Endothelial cell of umbilical vein (primary cell): ENCODE measurements around the gene HNMT. TPM values are rescaled to one million over a fixed set of nuclear protein-coding genes. Genes with fewer than 3 reads are reported as not detected.

Experiments
- BruUV-seq: library from RNA; stranded (reverse); fragments of 400-500 nt; replicated peaks from 2 replicates; lab custom pipeline; 2021; lab: Mats Ljungman, UMichigan
- CTCF ChIA-PET: fragments of 300-600, 350-600 bp; sonication (Branson Sonifier 250); formaldehyde crosslinking; loops from one replicate; lab custom pipeline; 2021; ENCODE audit warnings: antibody characterized with exemption, inconsistent platforms; lab: Charles Lee
- POLR2A ChIA-PET: fragments of 300-600, 350-600 bp; sonication (Branson Sonifier 250); formaldehyde crosslinking; loops from one replicate; lab custom pipeline; 2021; ENCODE audit warnings: antibody characterized with exemption, inconsistent platforms; lab: Charles Lee
- DNase-seq: peaks from one replicate; pipeline ENCODE4 v3.0.0-alpha.2; 2011; ENCODE audit warnings: low read depth, low spot score
- FAIRE-seq: peaks from 2 replicates; lab custom pipeline; 2011; peaks lifted over from hg19 to GRCh38; lab: Jason Lieb, UNC
- H2AFZ ChIP-seq: 2 replicates; pipeline ENCODE4 v1.6.0; 2012; ENCODE audit warnings: low read depth, low read length, control low read depth, inconsistent platforms
- H3K27ac ChIP-seq: 2 replicates; pipeline ENCODE4 v1.5.1; 2011; ENCODE audit warnings: low read depth, mild to moderate bottlenecking, control low read depth, low read length, moderate library complexity; ENCODE audit not compliant: insufficient read depth
- H3K27me3 ChIP-seq, 2 experiments: 2 replicates each; pipeline versions ENCODE4 v1.6.0 to v1.6.1; 2011; ENCODE audit warnings: low read length in 2 of 2, mixed read lengths in 1 of 2; ENCODE audit not compliant: control insufficient read depth in 2 of 2, insufficient read depth in 2 of 2
- H3K36me3 ChIP-seq, 2 experiments: 2 replicates in 1 of 2; 3 replicates in 1 of 2; pipeline ENCODE4 v1.5.1; 2011; ENCODE audit warnings: low read length in 2 of 2, mild to moderate bottlenecking in 1 of 2, moderate library complexity in 1 of 2; ENCODE audit not compliant: control insufficient read depth in 2 of 2, insufficient read depth in 2 of 2; ENCODE audit errors: extremely low read depth in 1 of 2
- H3K4me1 ChIP-seq: 3 replicates; pipeline ENCODE4 v1.5.1; 2011; ENCODE audit warnings: mild to moderate bottlenecking, low read length; ENCODE audit not compliant: control insufficient read depth, insufficient read depth; ENCODE audit errors: extremely low read depth
- H3K4me2 ChIP-seq: 2 replicates; pipeline ENCODE4 v1.6.1; 2011; ENCODE audit warnings: low read length, control low read depth, mixed read lengths; ENCODE audit not compliant: insufficient read depth
- H3K4me3 ChIP-seq, 3 experiments: fragments of 200-600 bp in 1 of 3; sonication (generic), shearing (Covaris generic) in 1 of 3; replicated peaks in 1 of 3; 2 replicates each; pipeline ENCODE4 v1.5.1; 2011 to 2016; ENCODE audit warnings: control low read depth in 3 of 3, low read length in 3 of 3, mild to moderate bottlenecking in 2 of 3, inconsistent platforms in 1 of 3, low read depth in 1 of 3, moderate library complexity in 1 of 3; ENCODE audit not compliant: insufficient read depth in 1 of 3
- H3K79me2 ChIP-seq: 2 replicates; pipeline ENCODE4 v1.6.0; 2012; ENCODE audit warnings: low read length, inconsistent platforms; ENCODE audit not compliant: control insufficient read depth, insufficient read depth
- H3K9ac ChIP-seq: replicated peaks from 2 replicates; pipeline ENCODE3; 2011; ENCODE audit warnings: low read length, control low read depth; ENCODE audit not compliant: insufficient read depth; ENCODE audit errors: extremely low read depth
- H3K9me1 ChIP-seq: replicated peaks from 3 replicates; pipeline ENCODE4 v1.6.0; 2011; ENCODE audit warnings: mild to moderate bottlenecking, low read length; ENCODE audit not compliant: control insufficient read depth, insufficient read depth; ENCODE audit errors: extremely low read depth
- H3K9me3 ChIP-seq: replicated peaks from 2 replicates; pipeline ENCODE4 v1.5.1; 2012; ENCODE audit warnings: low read length, inconsistent platforms; ENCODE audit not compliant: control insufficient read depth, insufficient read depth
- H4K20me1 ChIP-seq: replicated peaks from 2 replicates; pipeline ENCODE3; 2011; ENCODE audit warnings: mild to moderate bottlenecking, low read length; ENCODE audit not compliant: control insufficient read depth, insufficient read depth; ENCODE audit errors: extremely low read depth
- CTCF ChIP-seq, 2 donors: IDR thresholded peaks; 1 replicate in 1 of 2; 2 replicates in 1 of 2; pipeline ENCODE4 v1.5.1; 2011; ENCODE audit warnings: low read length in 2 of 2, mild to moderate bottlenecking in 2 of 2, moderate library complexity in 2 of 2, control low read depth in 1 of 2, inconsistent platforms in 1 of 2, low read depth in 1 of 2; ENCODE audit not compliant: insufficient read depth in 1 of 2; ENCODE audit errors: extremely low read depth in 1 of 2
- EZH2 ChIP-seq: IDR thresholded peaks from 2 replicates; pipeline ENCODE4 v1.6.1; 2012; ENCODE audit warnings: borderline replicate concordance, low read depth, mild to moderate bottlenecking, moderate library complexity, low read length, inconsistent platforms; ENCODE audit not compliant: severe bottlenecking
- FOS ChIP-seq: IDR thresholded peaks from 2 replicates; pipeline ENCODE4 v1.6.1; 2011; ENCODE audit warnings: mild to moderate bottlenecking, low read length, moderate library complexity, borderline replicate concordance; ENCODE audit not compliant: insufficient read depth
- GATA2 ChIP-seq: IDR thresholded peaks from 2 replicates; pipeline ENCODE4 v1.7.0; 2011; ENCODE audit warnings: low read depth, mild to moderate bottlenecking, moderate library complexity, mixed read lengths, low read length; ENCODE audit not compliant: insufficient read length, insufficient read depth
- JUN ChIP-seq: IDR thresholded peaks from 2 replicates; pipeline ENCODE4 v1.6.1; 2011; ENCODE audit warnings: borderline replicate concordance, low read depth; ENCODE audit not compliant: insufficient read length, insufficient read depth
- MAX ChIP-seq: IDR thresholded peaks from 2 replicates; pipeline ENCODE4 v1.6.1; 2011; ENCODE audit not compliant: insufficient read depth, insufficient read length
- MYC ChIP-seq: IDR thresholded peaks from one replicate; pipeline ENCODE4 v1.6.1; 2011; ENCODE audit warnings: mild to moderate bottlenecking, low read depth, low read length
- POLR2A ChIP-seq: IDR thresholded peaks from 2 replicates; pipeline ENCODE4 v1.6.1; 2012; ENCODE audit warnings: low read depth, mild to moderate bottlenecking, control low read depth, low read length
- POLR2AphosphoS5 ChIP-seq: IDR thresholded peaks from 2 replicates; pipeline ENCODE4 v1.6.1; 2012; ENCODE audit warnings: low read depth, mild to moderate bottlenecking, control low read depth, low read length, moderate library complexity; ENCODE audit not compliant: insufficient read depth
- dilution Hi-C: fragments of 300-500 bp; cut with MboI; formaldehyde crosslinking; loops from one replicate; pipeline ENCODE4 v1.15.0; 2019; ENCODE audit warnings: low sequenced_read_pairs; ENCODE audit not compliant: extremely low pct_ligation_motif_present
- intact Hi-C: fragments of 100-400 bp; cut with micrococcal nuclease; formaldehyde crosslinking; loops from one replicate; pipeline ENCODE4 v1.10.0; 2022
- polyA plus RNA-seq, 4 experiments: library from polyadenylated mRNA; depleted of rRNA in 3 of 4; stranded (reverse) in 3 of 4; unstranded in 1 of 4; fragments of >200 nt; gene quantifications; 2 replicates each; pipeline versions ENCODE4 v1.2.1 to v1.2.3, GENCODE V29; 2011 to 2012; ENCODE audit warnings: missing spikeins in 1 of 4
- total RNA-seq: library from RNA; stranded (reverse); gene quantifications from 2 replicates; pipeline ENCODE4 v1.2.3, GENCODE V29; 2021

HNMT gene
- total and polyA plus RNA-seq, 2 donors (not counting 3 experiments of a cell fraction or from before 2014, with no cell fraction given), result 8.6 to 16.9 TPM

- no peaks in the 10 kb centered on the region for H4K20me1 ChIP-seq
- H3K79me2 ChIP-seq, result no peaks in the 10 kb centered on the region
- BruUV-seq, result no TSS peak
- no peaks in the 10 kb centered on the region for H3K9me1 ChIP-seq
- no peaks in the 10 kb centered on the region for H3K27me3 ChIP-seq
- ChIA-PET POLR2A (no interaction called here), CTCF (no interaction called here)
- H3K36me3 ChIP-seq, result no peaks in the 10 kb centered on the region
- H3K27ac ChIP-seq, result no peak overlapping the region
- peak; percentile 8 for DNase-seq
- no peaks in the 10 kb centered on the region for H3K4me1 ChIP-seq
- intact Hi-C loops (no loop called here), dilution Hi-C loops (no loop called here)
- no peaks in the 10 kb centered on the region for H3K9me3 ChIP-seq
- no peak overlapping the region for H3K4me2 ChIP-seq
- no peak for TF ChIP-seq MYC
- TF ChIP-seq MAX, result no peak
- TF ChIP-seq FOS, result no peak
- TF ChIP-seq EZH2, result no peak
- no peak for TF ChIP-seq POLR2AphosphoS5
- TF ChIP-seq POLR2A, result no peak
- no peak for TF ChIP-seq GATA2
- TF ChIP-seq JUN, result no peak
- no peak for TF ChIP-seq CTCF (IDR thresholded peaks at IDR 0.05; ENCODE audit: extremely low read depth in 1 of 2, insufficient read depth in 1 of 2, low read depth in 1 of 2, low read length in 2 of 2)
- no peak for FAIRE-seq
- H3K4me3 ChIP-seq, result no peak overlapping the region
- H3K9ac ChIP-seq, result no peak overlapping the region
- H2AFZ ChIP-seq, result no peak overlapping the region
Observed at GRCh38 chr2:138029276-138029675, 65.0 kb downstream of the HNMT start.
